Stimulated activated CD4-positive, alpha-beta T cell treated with anti-CD3 and anti-CD28 coated beads, Interleukin-2, amount 100 ng/mL, for 24 hours (primary cell): ENCODE results near the gene RAB5B.
"Not testable (repeated sequence)": the region's sequence is repeated elsewhere in the genome, so short reads cannot be mapped to it uniquely, and the experiment has no call there.

Experiments used
- DNase-seq, 2 donors: peaks; one replicate each; pipeline ENCODE4 v3.0.0-alpha.2; 2020

Gene RAB5B

GRCh38 chr12:55984861-55985260, 11.0 kb downstream of the RAB5B start:
- DNase-seq, result no peak

- no peak for DNase-seq
These were observed 11.5 kb downstream of the RAB5B start for GRCh38 chr12:55985341-55985740.

- not testable (repeated sequence) for DNase-seq
These were observed 12.1 kb downstream of the RAB5B start for GRCh38 chr12:55985976-55986375.

GRCh38 chr12:55991110-55991509, 17.2 kb downstream of the RAB5B start:
- DNase-seq, result no peak

GRCh38 chr12:55993230-55993853, 19.5 kb downstream of the RAB5B start:
- DNase-seq, result no peak

GRCh38 chr12:55995366-55995765, 21.5 kb downstream of the RAB5B start:
- no peak for DNase-seq

- DNase-seq, result peak; percentile 55 to 71
These were observed 22.4 kb downstream of the RAB5B start for GRCh38 chr12:55996201-55996714.

- peak; percentile 20 to 51 for DNase-seq
These were observed 23.0 kb downstream of the RAB5B start, which contains the start of gene SUOX for GRCh38 chr12:55996715-55997534. Gene SUOX, plus strand, starts transcription at chr12:55997276. Its CDS starts 4,946 bp downstream, at chr12:56002222.

GRCh38 chr12:55997535-55997859, 23.6 kb downstream of the RAB5B start:
- no peak for DNase-seq

GRCh38 chr12:55999522-55999921, 25.6 kb downstream of the RAB5B start:
- DNase-seq, result not testable (repeated sequence)

GRCh38 chr12:55999999-56000540, 26.2 kb downstream of the RAB5B start:
- not testable (repeated sequence) for DNase-seq

- DNase-seq, result no peak
These were observed 27.7 kb downstream of the RAB5B start for GRCh38 chr12:56001487-56002100.

GRCh38 chr12:56003376-56003775, 29.5 kb downstream of the RAB5B start:
- DNase-seq, result not testable (repeated sequence)

- no peak for DNase-seq
These were observed 30.3 kb downstream of the RAB5B start for GRCh38 chr12:56004211-56004610.

GRCh38 chr12:56007564-56008559, 34.0 kb downstream of the RAB5B start:
- peak; percentile 75 to 76 for DNase-seq

- DNase-seq, result no peak
These were observed 36.3 kb downstream of the RAB5B start for GRCh38 chr12:56010111-56010570.

- DNase-seq, result no peak
These were observed 37.7 kb downstream of the RAB5B start for GRCh38 chr12:56011509-56012090.

- DNase-seq, result no peak
These were observed 39.6 kb downstream of the RAB5B start for GRCh38 chr12:56013482-56013881.

GRCh38 chr12:56014205-56014604, 40.3 kb downstream of the RAB5B start:
- no peak for DNase-seq

GRCh38 chr12:56017181-56017580, 43.3 kb downstream of the RAB5B start:
- DNase-seq, result no peak

GRCh38 chr12:56018356-56018755, 44.5 kb downstream of the RAB5B start:
- DNase-seq, result no peak
